GM19238 (cell line): ENCODE data around the gene GLT8D2.
"Not testable (repeated sequence)": the region's sequence is repeated elsewhere in the genome, so short reads cannot be mapped to it uniquely, and the experiment has no call there.

ENCODE experiments used
- DNase-seq: peaks from one replicate; pipeline ENCODE4 v3.0.0; 2011; ENCODE audit warnings: low spot score; ENCODE audit not compliant: insufficient read length

The GLT8D2 gene

DNA sequence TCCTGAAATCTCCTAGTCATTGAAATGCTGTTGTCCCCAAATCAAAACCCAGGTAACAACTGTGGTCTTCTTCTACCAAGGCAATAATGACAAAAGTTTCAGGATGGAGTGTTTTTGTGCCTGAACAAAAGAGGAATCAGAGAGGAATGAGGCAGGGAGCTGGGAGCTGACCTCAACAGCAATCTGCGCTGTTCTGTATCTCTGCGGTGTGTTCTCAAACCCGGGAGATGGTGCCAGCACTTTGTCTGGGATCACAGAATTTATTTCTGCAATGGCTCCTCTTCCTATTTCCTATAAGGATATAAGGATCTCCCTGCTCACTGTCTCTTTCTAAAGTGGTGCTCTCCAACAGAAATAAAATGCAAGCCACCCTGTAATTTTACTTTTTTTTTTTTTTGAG, 449 bp upstream of the GLT8D2 start:
- no peak for DNase-seq

DNA sequence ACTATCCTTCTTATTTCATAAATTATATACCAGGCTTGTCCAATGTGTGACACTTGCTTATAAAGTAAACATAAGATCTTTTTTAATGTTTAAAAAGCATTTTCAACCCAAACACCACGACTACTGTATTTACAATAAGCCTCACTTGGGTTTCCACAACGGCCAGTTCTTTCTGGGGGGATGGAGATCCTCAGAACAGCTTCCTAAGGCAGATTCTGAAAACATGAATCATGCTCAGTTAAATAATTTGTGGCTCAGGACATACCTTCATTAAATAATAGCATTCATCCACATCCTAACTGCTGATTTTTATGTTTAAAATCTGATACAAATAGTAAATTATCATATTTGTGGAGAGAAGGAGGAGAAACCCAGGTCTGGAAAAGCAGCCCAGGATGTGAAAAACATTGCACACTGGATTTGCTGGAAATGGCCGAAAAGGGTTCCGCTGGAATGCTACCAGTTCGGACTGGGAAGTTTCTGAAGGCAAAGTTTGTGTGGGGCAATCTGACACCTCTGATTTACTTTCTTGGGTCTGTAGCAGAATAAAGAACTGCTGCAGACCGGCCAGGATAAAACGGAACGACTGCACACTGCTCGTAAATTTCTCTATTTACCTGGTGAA, 597 bp downstream of the GLT8D2 start:
- no peak for DNase-seq

- no peak for DNase-seq
Measured at GRCh38 chr12:104048811-104049210, 1.2 kb downstream of the GLT8D2 start.

- DNase-seq, result no peak
Measured at GRCh38 chr12:104048162-104048561, 1.8 kb downstream of the GLT8D2 start.

DNA sequence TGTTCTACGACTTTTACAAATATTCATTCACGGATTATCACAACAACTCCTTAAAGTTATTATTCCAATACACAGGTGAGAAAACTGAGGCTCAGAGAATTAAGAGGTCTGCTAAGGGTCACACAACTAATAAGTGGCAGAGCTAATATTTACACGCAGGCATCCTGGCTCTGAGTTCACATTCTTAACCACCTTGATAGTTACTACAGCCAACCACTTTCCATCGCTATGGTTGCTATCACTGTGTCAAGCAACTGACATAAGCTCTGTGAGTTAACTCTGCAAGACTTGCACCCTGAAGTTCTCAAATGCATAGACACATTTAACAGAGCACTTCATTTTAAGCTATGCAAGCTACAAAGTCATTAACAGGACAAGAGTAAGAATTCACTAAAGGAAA, 3.7 kb downstream of the GLT8D2 start:
- no peak for DNase-seq

GRCh38 chr12:104044158-104044557, 5.8 kb downstream of the GLT8D2 start:
- no peak for DNase-seq

- no peak for DNase-seq
Measured at GRCh38 chr12:104042580-104042979, 7.4 kb downstream of the GLT8D2 start.

DNA sequence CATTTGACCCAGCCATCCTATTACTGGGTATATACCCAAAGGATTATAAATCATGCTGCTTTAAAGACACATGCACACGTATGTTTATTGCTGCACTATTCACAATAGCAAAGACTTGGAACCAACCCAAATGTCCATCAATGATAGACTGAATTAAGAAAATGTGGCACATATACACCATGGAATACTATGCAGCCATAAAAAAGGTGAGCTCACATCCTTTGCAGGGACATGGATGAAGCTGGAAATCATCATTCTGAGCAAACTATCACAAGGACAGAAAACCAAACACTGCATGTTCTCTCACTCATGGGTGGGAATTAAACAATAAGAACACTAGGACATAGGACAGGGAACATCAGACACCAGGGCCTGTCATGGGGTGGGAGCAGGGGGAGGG, 10.2 kb downstream of the GLT8D2 start:
- DNase-seq, result not testable (repeated sequence)

- not testable (repeated sequence) for DNase-seq
Measured at GRCh38 chr12:104036143-104036542, 13.8 kb downstream of the GLT8D2 start.

- DNase-seq, result not testable (repeated sequence)
Measured at GRCh38 chr12:104030596-104030995, 19.4 kb downstream of the GLT8D2 start.

DNA sequence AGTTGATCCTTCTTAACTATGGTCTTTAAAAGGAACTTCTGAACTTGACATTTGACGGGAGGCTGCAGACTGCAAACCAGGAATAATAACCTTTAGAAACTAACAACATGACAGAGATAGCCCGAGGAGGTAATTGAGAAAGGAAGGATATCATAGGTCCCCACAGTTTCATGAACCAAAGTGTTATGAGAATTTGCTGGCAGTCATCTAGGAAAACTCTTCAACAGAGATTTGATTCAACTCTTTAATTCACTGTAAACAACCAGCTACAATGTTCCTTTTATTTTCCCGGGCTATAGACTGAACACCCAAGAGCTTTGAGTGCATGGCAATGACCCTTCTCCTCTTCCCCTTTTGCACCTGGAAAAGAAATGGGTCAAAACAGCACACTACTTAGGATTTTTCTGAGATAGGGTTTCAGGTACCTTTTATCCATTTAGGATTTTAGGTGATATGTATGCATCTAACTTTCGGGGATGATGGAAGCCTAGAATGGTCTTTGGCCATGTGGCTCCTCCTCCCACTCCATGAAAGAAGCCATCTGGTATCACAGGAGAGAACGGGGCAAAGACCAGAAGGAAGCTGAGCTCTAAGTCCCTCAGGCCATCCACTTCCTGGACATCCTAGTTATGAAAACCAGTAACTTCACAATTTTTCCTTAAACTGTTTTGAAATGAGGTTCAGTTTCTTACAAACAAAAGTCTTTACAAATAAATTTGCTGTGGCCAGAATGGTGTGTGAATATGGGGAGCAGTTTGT, 23.0 kb downstream of the GLT8D2 start:
- DNase-seq, result no peak

DNA sequence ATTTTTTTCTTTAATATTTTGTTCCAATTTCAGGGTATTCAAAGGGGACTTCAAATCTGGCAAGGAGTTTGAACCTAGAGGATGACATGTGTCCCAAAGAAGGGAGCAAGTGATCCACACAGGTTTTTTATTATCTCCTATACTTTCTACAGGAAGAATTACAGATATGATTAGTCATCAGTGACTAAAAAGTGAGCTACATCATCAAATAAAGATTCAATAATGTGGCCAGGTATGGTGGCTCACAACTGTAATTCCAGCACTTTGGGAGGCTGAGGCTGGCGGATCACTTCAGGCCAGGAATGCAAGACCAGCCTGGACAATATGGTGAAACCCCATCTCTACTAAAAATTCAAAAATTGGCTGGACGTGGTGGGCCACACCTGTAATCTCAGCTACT, 24.2 kb downstream of the GLT8D2 start:
- no peak for DNase-seq

DNA sequence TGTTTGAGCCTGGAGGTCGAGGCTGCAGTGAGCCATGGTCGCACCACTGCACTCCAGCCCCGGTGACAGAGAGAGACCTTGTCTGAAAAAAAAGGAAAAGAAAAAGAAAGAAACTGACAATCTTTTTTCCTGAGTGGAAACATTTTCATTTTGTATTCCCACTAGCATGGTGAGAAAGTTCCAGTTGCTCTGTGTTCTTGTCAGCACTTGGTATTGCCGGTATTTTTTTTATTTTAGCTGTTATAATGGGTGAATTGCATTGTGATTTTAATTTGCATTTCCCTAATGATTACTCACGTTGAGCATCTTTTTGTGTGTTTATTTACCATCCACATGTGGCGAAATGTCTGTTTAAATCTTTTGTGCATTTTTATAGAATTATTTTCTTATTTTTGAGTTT, 25.6 kb downstream of the GLT8D2 start:
- DNase-seq, result no peak

DNA sequence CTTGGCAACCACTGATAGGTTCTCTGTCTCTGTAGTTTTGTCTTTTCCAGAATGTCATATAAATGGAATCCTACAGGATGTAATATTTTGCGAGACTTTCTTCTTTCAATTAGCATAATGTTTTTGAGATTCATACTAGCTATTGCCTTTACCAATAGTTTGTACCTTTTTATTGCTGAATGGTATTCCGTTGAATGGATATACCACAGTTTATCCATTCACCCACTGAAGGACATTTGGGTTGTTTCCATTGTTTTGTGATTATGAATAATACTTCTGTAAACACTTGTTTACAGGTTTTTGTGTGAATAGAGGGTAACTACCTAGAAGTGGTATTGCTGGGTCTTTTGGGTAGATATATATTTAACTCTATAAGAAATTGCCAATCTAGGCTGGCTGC, 26.3 kb downstream of the GLT8D2 start:
- no peak for DNase-seq

DNA sequence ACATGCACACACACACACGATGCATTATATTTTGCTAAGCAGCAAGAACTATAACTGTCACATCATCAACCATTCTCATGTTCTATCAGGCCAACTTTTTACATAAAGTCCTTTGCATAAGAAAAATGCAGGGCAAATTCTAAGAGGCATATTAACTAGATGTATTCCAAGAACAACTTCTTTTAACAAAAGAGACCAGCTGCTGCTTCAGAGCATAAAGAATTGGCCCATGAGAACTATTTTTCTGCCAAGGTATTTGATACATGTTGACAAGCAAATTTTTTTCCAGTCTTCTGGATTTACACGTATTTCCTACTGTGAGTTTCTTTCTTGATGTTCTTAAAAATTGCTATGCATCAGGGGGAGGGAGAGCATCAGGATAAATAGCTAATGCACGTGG, 27.2 kb downstream of the GLT8D2 start:
- no peak for DNase-seq

DNA sequence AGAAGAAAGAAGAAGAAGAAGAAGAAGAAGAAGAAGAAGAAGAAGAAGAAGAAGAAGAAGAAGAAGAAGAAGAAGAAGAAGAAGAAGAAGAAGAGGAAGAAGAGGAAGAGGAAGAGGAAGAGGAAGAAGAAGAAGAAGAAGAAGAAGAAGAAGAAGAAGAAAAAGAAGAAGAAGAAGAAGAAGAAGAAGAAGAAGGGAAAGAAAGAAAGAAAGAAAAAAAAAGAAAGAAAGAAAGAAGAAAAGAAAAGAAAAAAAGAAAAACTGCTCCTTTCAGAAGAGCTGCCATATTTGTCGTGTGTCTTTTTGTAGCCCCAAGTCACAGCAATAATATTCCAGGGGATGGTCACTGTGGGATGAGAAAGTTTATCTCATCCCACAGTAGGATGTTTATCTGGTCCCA, 28.1 kb downstream of the GLT8D2 start:
- not testable (repeated sequence) for DNase-seq

DNA sequence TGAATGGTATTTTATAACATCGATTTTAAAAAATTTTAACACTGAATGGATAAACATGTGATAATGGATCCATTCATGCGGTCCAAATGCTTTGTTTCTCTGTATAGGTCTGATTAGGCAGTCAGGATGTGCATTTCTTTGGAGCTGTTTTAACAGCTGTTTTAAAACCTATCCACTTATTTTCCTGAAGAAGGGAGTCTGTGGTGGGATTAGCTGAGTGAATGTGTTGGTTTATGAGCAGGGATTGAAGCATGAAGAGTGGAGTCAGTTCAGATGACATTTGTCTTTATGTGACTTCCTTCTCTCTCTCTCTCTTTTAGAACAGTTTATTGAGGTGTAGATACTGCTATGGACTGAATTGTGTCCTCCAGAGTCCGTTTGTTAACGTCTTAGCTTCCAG, 37.7 kb downstream of the GLT8D2 start:
- DNase-seq, result no peak

- no peak for DNase-seq
Measured at GRCh38 chr12:104011253-104011652, 38.7 kb downstream of the GLT8D2 start.

DNA sequence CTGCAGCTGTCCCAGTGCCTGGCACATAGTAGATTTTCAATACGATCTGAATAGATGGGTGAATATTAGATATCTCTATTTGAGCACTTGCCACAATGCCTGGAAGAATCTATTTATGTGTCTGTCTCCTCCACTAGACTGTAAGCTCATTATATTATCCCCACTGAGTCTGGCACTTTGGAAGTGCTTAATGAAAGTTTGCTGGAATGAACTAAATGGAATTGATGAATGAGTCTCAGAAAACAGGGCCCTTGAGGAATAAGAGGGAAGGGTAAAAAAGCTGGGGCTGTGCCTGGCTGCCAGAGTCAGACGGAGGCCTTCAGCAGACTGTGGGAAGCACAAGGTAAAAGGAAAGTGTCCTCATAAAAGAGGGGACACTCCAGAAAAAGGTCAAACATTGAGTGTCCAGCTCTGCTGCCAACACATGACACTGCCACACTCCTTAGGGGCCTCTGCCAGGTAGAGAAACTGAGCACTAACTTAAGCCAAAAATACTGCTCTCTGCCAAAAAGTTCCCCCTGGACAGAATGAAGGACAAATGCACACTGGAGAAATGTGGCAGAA, 39.3 kb downstream of the GLT8D2 start:
- DNase-seq, result no peak

GRCh38 chr12:104010121-104010520, 39.9 kb downstream of the GLT8D2 start:
- no peak for DNase-seq

GRCh38 chr12:104006929-104007328, 43.1 kb downstream of the GLT8D2 start:
- no peak for DNase-seq

GRCh38 chr12:104003596-104003995, 46.4 kb downstream of the GLT8D2 start:
- no peak for DNase-seq

GRCh38 chr12:104002686-104003085, 47.3 kb downstream of the GLT8D2 start:
- DNase-seq, result no peak
